NB4 (cell line): ENCODE data around the gene UGT1A5.

Experiments used
- DNase-seq: peaks from one replicate; pipeline ENCODE4 v3.0.0; 2010; ENCODE audit warnings: low read depth
- H3K4me3 ChIP-seq: one replicate; pipeline ENCODE4 v1.5.1; 2011; ENCODE audit warnings: mild to moderate bottlenecking, low read depth, low read length, moderate library complexity
- CTCF ChIP-seq: IDR thresholded peaks from one replicate; pipeline ENCODE4 v1.5.1; 2012; ENCODE audit warnings: low read depth, low read length
- MAX ChIP-seq: IDR thresholded peaks from 2 replicates; pipeline ENCODE4 v1.6.1; 2011; ENCODE audit warnings: low read depth, low read length
- MYC ChIP-seq: IDR thresholded peaks from 2 replicates; pipeline ENCODE4 v1.6.1; 2011; ENCODE audit warnings: low read depth, low read length
- POLR2A ChIP-seq: IDR thresholded peaks from 2 replicates; pipeline ENCODE4 v1.6.1; 2011; ENCODE audit warnings: mild to moderate bottlenecking; ENCODE audit not compliant: insufficient read length; ENCODE audit errors: extremely low read depth

Gene UGT1A5

DNA sequence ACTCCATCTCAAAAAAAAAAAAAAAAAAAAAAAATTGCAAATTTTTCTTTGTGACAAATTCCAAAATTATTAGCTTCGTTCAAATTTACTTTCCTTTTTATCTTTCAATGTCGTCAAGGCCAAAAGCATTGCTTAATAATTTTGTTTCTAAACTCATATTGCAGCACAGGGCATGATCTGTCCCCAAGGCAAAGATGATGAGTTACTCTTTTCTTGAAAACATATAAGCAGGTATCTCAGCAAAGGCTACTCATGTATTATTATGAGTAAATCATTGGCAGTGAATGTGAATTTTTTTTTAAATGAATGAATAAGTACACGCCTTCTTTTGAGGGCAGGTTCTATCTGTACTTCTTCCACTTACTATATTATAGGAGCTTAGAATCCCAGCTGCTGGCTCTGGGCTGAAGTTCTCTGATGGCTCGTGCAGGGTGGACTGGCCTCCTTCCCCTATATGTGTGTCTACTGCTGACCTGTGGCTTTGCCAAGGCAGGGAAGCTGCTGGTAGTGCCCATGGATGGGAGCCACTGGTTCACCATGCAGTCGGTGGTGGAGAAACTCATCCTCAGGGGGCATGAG is 31.1 kb upstream of the UGT1A5 start, which contains the start of gene UGT1A7:
TSS of gene UGT1A7 (plus strand) at position 381 of the 579 bp plus-strand sequence. CDS start at position 418, 37 bp downstream.
- H3K4me3 ChIP-seq, result no peak within 1 kb of the TSS
- TF ChIP-seq POLR2A, result no peak
- no peak for TF ChIP-seq CTCF
- TF ChIP-seq MYC, result no peak
- no peak for TF ChIP-seq MAX
- DNase-seq, result no peak

DNA sequence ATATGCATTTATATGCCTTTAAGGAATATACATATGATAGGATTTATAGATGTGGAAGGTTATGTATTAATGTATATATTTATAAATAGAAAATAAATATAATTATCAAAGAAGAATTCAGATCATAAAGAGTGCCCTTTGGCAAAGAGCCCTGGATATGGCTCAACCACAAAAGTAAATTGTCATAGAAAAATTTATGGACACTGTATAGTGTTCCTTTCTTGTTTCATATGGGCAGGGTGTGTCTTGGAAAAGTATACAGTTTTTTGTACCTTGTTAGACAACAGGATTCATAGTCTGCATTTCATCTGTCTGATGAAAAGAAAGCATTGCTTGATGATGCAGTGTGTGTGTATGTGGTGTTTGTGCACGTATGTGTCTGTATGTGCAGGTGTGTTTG is 28.1 kb upstream of the UGT1A5 start:
- TF ChIP-seq CTCF, result no peak
- no peak for TF ChIP-seq MYC
- TF ChIP-seq MAX, result no peak
- no peak for TF ChIP-seq POLR2A
- no peak for DNase-seq
- H3K4me3 ChIP-seq, result no peak overlapping the region

DNA sequence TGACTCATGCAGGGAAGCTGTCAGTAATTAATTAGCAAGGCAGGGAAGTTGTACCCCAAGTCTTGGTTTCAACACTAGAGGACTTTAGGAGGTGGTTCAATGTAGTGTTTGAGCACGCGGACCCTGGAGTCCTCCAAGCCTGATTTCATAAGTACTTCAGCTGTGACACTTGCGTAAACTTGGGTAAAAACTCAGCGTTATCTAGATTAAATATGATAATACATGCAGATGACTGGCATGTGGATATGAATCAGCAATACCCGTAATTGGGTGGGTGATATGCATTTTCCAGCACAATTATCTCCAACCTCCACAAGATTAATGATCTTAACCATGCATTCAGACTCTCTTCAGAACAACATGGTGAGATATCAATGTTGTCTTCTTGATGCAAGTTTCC is 25.8 kb upstream of the UGT1A5 start:
- TF ChIP-seq MAX (no peak), CTCF (no peak), POLR2A (no peak), MYC (no peak)
- peak; percentile 44 for DNase-seq
- H3K4me3 ChIP-seq, result no peak overlapping the region

DNA sequence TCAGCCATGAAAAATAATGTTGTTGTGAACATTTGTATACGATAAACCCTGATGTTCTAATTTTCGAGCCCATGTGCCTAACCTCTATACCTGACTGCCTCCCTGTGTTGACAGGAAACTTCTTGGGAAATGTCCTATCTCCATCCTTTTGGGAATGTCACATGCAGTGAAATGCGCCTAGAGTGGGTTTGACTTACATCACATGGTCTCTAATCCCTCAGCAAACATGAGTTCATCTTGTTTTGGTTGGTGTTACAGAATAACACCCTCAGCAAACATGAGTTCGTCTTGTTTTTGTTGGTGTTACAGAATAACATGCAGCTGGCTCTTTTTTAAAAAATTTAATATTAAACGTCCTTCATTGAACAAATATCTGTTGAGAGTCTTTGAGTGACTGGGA is 24.4 kb upstream of the UGT1A5 start:
- no peak for DNase-seq
- TF ChIP-seq POLR2A, result no peak
- TF ChIP-seq MAX, result no peak
- TF ChIP-seq MYC, result no peak
- H3K4me3 ChIP-seq, result no peak overlapping the region

DNA sequence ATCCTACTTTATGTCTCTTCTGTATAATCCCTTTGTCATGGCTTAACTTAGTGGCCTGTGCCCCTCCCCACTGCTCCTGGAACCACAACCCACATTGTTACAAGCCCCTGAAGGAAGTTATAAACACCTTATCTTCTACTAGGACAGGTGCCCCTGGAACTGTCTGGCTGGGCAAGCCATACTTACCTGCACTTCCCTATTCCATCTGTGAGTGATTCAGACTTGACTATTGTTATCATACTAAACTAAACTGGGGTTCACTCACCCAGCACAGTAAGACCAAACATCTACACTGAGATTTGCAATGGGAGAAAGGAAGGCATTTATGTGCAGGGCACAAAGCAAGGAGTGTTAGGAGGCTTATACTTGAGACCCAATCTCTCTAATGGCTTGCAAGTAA is 23.7 kb upstream of the UGT1A5 start:
- H3K4me3 ChIP-seq, result no peak overlapping the region
- TF ChIP-seq POLR2A (no peak), CTCF (no peak), MYC (no peak), MAX (no peak)
- DNase-seq, result no peak

DNA sequence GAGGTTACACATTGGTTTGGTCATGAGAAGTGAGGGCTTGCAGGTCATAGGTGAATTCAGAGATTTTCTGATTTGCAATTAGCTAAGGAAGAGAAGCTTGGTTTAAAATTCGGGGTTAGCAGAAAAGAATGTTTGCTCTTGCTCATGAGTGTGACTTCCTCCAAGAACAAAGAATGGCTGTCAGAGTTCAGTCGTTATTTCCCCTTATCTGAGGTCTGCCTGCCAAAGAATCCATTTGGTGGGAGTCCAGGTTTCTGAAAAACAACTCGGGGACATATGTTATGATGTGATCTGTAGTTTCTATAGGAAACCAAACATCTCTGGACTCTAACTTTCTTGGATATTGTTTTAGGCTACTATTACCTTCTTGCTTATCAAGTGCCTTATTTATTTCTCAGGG is 23.2 kb upstream of the UGT1A5 start:
- H3K4me3 ChIP-seq, result no peak overlapping the region
- no peak for DNase-seq
- TF ChIP-seq CTCF, result no peak
- TF ChIP-seq POLR2A, result no peak
- no peak for TF ChIP-seq MYC
- TF ChIP-seq MAX, result no peak
